Measurements from ENCODE around the gene CAMTA1. TPM values are rescaled to one million over a fixed set of nuclear protein-coding genes. Genes with fewer than 3 reads are reported as not detected.

CAMTA1 gene
- total and polyA plus RNA-seq, 9 of the 15 experiments (the other 6 are each of a cell fraction or from before 2014, with no cell fraction given): 43.9 to 161 (median 65.9) TPM

- intact Hi-C loops (cut with micrococcal nuclease): loop anchor here (10.0 kb wide), 1 partner anchor 945 kb away; no protein-coding TSS in a partner anchor
- in situ Hi-C loops (cut with MboI): no loop called here
- FAIRE-seq (no peak), ATAC-seq (no peak), DNase-seq (ENCODE audit: extremely low read depth in 1 of 4, low spot score in 3 of 4) (no peak)
- BruUV-seq (replicated peaks): no TSS peak
- Histone ChIP-seq H3K9me1 (ENCODE audit: control insufficient read depth, insufficient read depth, low read length) (no peaks in the 10 kb centered on the region), H3K9me3 (replicated peaks; ENCODE audit: control insufficient read depth, insufficient read depth, low read depth, low read length) (no peaks in the 10 kb centered on the region), H2AFZ (ENCODE audit: low read depth, low read length) (no peak overlapping the region), H3K79me2 (ENCODE audit: control insufficient read depth, insufficient read depth, low read length) (no peaks in the 10 kb centered on the region), H3K27ac (ENCODE audit: extremely low read depth, low read depth, low read length) (no peak overlapping the region), H3K4me3 (no peak overlapping the region), H3K4me2 (ENCODE audit: insufficient read depth, low read length) (no peak overlapping the region), H3K27me3 (ENCODE audit: control insufficient read depth in 2 of 2, insufficient read depth in 2 of 2, low read length in 2 of 2) (peaks cover 58 to 61% of the 10 kb centered on the region in 2 experiments), H3K4me1 (replicated peaks in 1 of 2; ENCODE audit: control insufficient read depth in 2 of 2, insufficient read depth in 2 of 2, low read length in 2 of 2) (no peaks in the 10 kb centered on the region), H4K20me1 (replicated peaks; ENCODE audit: control insufficient read depth, insufficient read depth, low read length) (peaks cover 5% of the 10 kb centered on the region; the same call in 1 of the 2 replicates), H3K36me3 (ENCODE audit: control insufficient read depth, insufficient read depth, low read length) (no peaks in the 10 kb centered on the region), H3K9ac (ENCODE audit: insufficient read depth in 1 of 2, low read depth in 2 of 2, low read length in 2 of 2) (no peak overlapping the region)
- ChIA-PET CTCF (ENCODE audit: low intra/inter-chr PET ratio) (no interaction called here), POLR2A (interaction anchor here (0.6 to 1.0 kb wide), 2 partner anchors 20 to 234 kb away, joined by 3 to 5 read pairs; no protein-coding TSS in a partner anchor)
- under 1% methylated on average over 8 of the region's 8 CpGs for WGBS (ENCODE audit: insufficient coverage, low coverage, missing lambda C conversion rate)
- TF ChIP-seq RNF2 (IDR thresholded peaks at IDR 0.05) (0 out of 2 replicates have a peak, but pooled peaks have one; percentile 13), POLR2H (tag; IDR thresholded peaks at IDR 0.05; ENCODE audit: low read depth) (no peak)
These were observed 934.3 kb downstream of the CAMTA1 start for GRCh38 chr1:7719468-7720094.

- FAIRE-seq (no peak), DNase-seq (ENCODE audit: extremely low read depth in 1 of 4, low spot score in 3 of 4) (no peak), ATAC-seq (no peak)
- Histone ChIP-seq H3K4me2 (ENCODE audit: insufficient read depth, low read length) (no peak overlapping the region), H3K9me1 (ENCODE audit: control insufficient read depth, insufficient read depth, low read length) (no peaks in the 10 kb centered on the region), H2AFZ (ENCODE audit: low read depth, low read length) (no peak overlapping the region), H3K4me1 (replicated peaks in 1 of 2; ENCODE audit: control insufficient read depth in 2 of 2, insufficient read depth in 2 of 2, low read length in 2 of 2) (no peaks in the 10 kb centered on the region), H3K27me3 (ENCODE audit: control insufficient read depth in 2 of 2, insufficient read depth in 2 of 2, low read length in 2 of 2) (peaks cover 70 to 78% of the 10 kb centered on the region in 2 experiments), H3K79me2 (ENCODE audit: control insufficient read depth, insufficient read depth, low read length) (no peaks in the 10 kb centered on the region), H3K27ac (ENCODE audit: extremely low read depth, low read depth, low read length) (no peak overlapping the region), H3K9me3 (replicated peaks; ENCODE audit: control insufficient read depth, insufficient read depth, low read depth, low read length) (no peaks in the 10 kb centered on the region), H3K4me3 (no peak overlapping the region), H3K9ac (ENCODE audit: insufficient read depth in 1 of 2, low read depth in 2 of 2, low read length in 2 of 2) (no peak overlapping the region), H3K36me3 (ENCODE audit: control insufficient read depth, insufficient read depth, low read length) (no peaks in the 10 kb centered on the region), H4K20me1 (replicated peaks; ENCODE audit: control insufficient read depth, insufficient read depth, low read length) (peaks cover 5% of the 10 kb centered on the region; the same call in 1 of the 2 replicates)
- CTCF ChIA-PET (ENCODE audit: low intra/inter-chr PET ratio): no interaction called here
- POLR2A ChIA-PET: no interaction called here
- no TSS peak for BruUV-seq (replicated peaks)
- in situ Hi-C loops (cut with MboI): no loop called here
- intact Hi-C loops (cut with micrococcal nuclease): loop anchor here (10.0 kb wide), 1 partner anchor 947 kb away; no protein-coding TSS in a partner anchor
- 0% methylated on average over 5 of the region's 5 CpGs for WGBS (ENCODE audit: insufficient coverage, low coverage, missing lambda C conversion rate)
- TF ChIP-seq NFXL1 (CRISPR knock-in tag; IDR thresholded peaks at IDR 0.05) (no peak), PRPF4 (IDR thresholded peaks at IDR 0.05; ENCODE audit: insufficient read depth, low read depth, low read length, poor library complexity, severe bottlenecking) (no peak), ZNF12 (CRISPR knock-in tag; IDR thresholded peaks at IDR 0.05) (no peak), SMARCB1 (IDR thresholded peaks at IDR 0.05; ENCODE audit: insufficient read length, low read depth) (no peak), SAFB2 (IDR thresholded peaks at IDR 0.05; ENCODE audit: borderline replicate concordance, low read depth, low read length, severe bottlenecking) (no peak)
These were observed 936.9 kb downstream of the CAMTA1 start for GRCh38 chr1:7721940-7722669.
